Measurements from ENCODE around the gene DSCAM. TPM values are rescaled to one million over a fixed set of nuclear protein-coding genes. Genes with fewer than 3 reads are reported as not detected.

The DSCAM gene
- polyA plus RNA-seq, 1 experiment = not detected

- H3K27me3 ChIP-seq (ENCODE audit: control insufficient read depth, insufficient read depth, low read length) = no peaks in the 10 kb centered on the region
- H3K9me3 ChIP-seq (ENCODE audit: control insufficient read depth, insufficient read depth, low read length) = peaks cover 24% of the 10 kb centered on the region
- no peak overlapping the region for H3K4me3 ChIP-seq (ENCODE audit: low read depth, low read length)
- no peak for TF ChIP-seq CTCF (IDR thresholded peaks at IDR 0.05; ENCODE audit: low read depth, low read length)
- ChIA-PET CTCF (no interaction called here), POLR2A (no interaction called here)
- H3K27ac ChIP-seq (ENCODE audit: low read depth, low read length) = no peak overlapping the region
- no peak for DNase-seq (ENCODE audit: low read depth, low spot score)
Observed at GRCh38 chr21:40379881-40380810, 466.8 kb downstream of the DSCAM start.

- H3K4me3 ChIP-seq (ENCODE audit: low read depth, low read length) = no peak overlapping the region
- TF ChIP-seq CTCF (IDR thresholded peaks at IDR 0.05; ENCODE audit: low read depth, low read length) = no peak
- H3K27ac ChIP-seq (ENCODE audit: low read depth, low read length) = no peak overlapping the region
- H3K9me3 ChIP-seq (ENCODE audit: control insufficient read depth, insufficient read depth, low read length) = peaks cover 18% of the 10 kb centered on the region
- ChIA-PET CTCF (no interaction called here), POLR2A (no interaction called here)
- no peak for DNase-seq (ENCODE audit: low read depth, low spot score)
- H3K27me3 ChIP-seq (ENCODE audit: control insufficient read depth, insufficient read depth, low read length) = no peaks in the 10 kb centered on the region
Observed at GRCh38 chr21:40377135-40377534, 469.8 kb downstream of the DSCAM start.

GRCh38 chr21:40373761-40374160 lies 473.2 kb downstream of the DSCAM start:
- no peak overlapping the region for H3K4me3 ChIP-seq (ENCODE audit: low read depth, low read length)
- no peaks in the 10 kb centered on the region for H3K27me3 ChIP-seq (ENCODE audit: control insufficient read depth, insufficient read depth, low read length)
- no peak for DNase-seq (ENCODE audit: low read depth, low spot score)
- peaks cover 12% of the 10 kb centered on the region for H3K9me3 ChIP-seq (ENCODE audit: control insufficient read depth, insufficient read depth, low read length)
- CTCF ChIA-PET = no interaction called here
- POLR2A ChIA-PET = no interaction called here
- TF ChIP-seq CTCF (IDR thresholded peaks at IDR 0.05; ENCODE audit: low read depth, low read length) = no peak
- H3K27ac ChIP-seq (ENCODE audit: low read depth, low read length) = no peak overlapping the region

GRCh38 chr21:40372506-40372905 lies 474.5 kb downstream of the DSCAM start:
- Histone ChIP-seq H3K9me3 (ENCODE audit: control insufficient read depth, insufficient read depth, low read length) (peaks cover 10% of the 10 kb centered on the region), H3K27ac (ENCODE audit: low read depth, low read length) (no peak overlapping the region), H3K27me3 (ENCODE audit: control insufficient read depth, insufficient read depth, low read length) (no peaks in the 10 kb centered on the region), H3K4me3 (ENCODE audit: low read depth, low read length) (no peak overlapping the region)
- CTCF ChIA-PET = no interaction called here
- DNase-seq (ENCODE audit: low read depth, low spot score) = no peak
- no peak for TF ChIP-seq CTCF (IDR thresholded peaks at IDR 0.05; ENCODE audit: low read depth, low read length)
- POLR2A ChIA-PET = no interaction called here

GRCh38 chr21:40371329-40371728 lies 475.6 kb downstream of the DSCAM start:
- H3K4me3 ChIP-seq (ENCODE audit: low read depth, low read length) = no peak overlapping the region
- ChIA-PET CTCF (interaction anchor here (0.7 kb wide), 1 partner anchor 50 kb away, joined by 3 read pairs; no protein-coding TSS in a partner anchor), POLR2A (no interaction called here)
- H3K27ac ChIP-seq (ENCODE audit: low read depth, low read length) = no peak overlapping the region
- TF ChIP-seq CTCF (IDR thresholded peaks at IDR 0.05; ENCODE audit: low read depth, low read length) = no peak
- no peak for DNase-seq (ENCODE audit: low read depth, low spot score)
- H3K27me3 ChIP-seq (ENCODE audit: control insufficient read depth, insufficient read depth, low read length) = no peaks in the 10 kb centered on the region
- H3K9me3 ChIP-seq (ENCODE audit: control insufficient read depth, insufficient read depth, low read length) = peaks cover 10% of the 10 kb centered on the region; the same call in 1 of the 2 replicates
